T-helper 1 cell treated with Interleukin-12 subunit alpha and Interleukin-12 subunit beta and Interleukin-4 antibody, amounts not matched to agents 30 ng/mL and 1 ng/mL, for 36 hours (primary cell): ENCODE data around the gene LHFPL6. TPM values are rescaled to one million over a fixed set of nuclear protein-coding genes. Genes with fewer than 3 reads are reported as not detected.

Experiments
- intact Hi-C: fragments of 100-400 bp; cut with micrococcal nuclease; formaldehyde crosslinking; loops from one replicate; pipeline ENCODE4 v1.15.1; 2024
- total RNA-seq: library from RNA; stranded (reverse); gene quantifications from 2 replicates; pipeline ENCODE4 v1.2.3, GENCODE V29; 2022

Gene LHFPL6
- total RNA-seq, 1 donor from 2014 or later: 1.2 TPM

DNA sequence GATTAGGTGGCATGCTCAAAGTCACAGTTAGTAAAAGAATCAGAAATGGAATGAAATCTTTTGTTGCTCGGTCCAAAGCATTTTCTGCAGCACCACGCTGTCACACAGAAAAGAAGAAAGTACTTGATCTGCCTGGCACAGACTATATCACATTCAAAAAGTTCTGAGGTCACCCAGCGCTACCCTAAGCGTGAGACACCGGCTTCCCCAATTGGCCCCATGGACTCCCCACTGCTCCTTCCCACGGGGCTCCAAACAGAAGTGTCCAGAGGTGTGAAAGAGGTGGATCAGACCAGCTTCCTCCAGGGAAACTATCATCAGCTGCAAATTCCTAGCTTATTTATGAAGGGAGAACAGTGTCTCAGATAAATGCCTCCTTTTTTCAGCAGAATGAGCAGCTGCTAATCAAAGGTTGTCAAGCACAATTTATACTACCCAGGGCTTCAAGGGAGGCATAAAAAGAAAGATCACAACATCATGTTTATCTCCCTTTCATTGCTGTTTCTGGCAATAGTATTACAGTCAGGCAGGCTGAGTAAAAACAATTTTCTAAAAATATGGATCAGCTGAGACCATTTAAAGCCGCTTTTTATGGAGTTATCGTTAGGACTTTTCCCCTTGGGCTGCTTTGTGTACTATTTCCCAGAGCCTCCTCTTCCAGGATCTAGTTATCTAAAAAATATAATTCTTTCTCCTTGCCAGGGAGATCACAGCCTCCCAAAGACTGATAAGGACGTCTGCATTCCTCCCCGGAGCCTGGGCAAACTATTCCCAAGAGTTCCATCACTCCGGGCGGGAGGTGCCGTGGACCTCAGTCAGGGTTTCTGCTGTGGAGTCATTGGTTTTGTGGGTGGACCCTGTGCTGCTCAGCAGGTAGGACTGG is 208.0 kb downstream of the LHFPL6 start:
- intact Hi-C loops: no loop called here

- intact Hi-C loops: no loop called here
These were observed 211.2 kb downstream of the LHFPL6 start for GRCh38 chr13:39391761-39392160.

- intact Hi-C loops: no loop called here
These were observed 214.0 kb downstream of the LHFPL6 start for GRCh38 chr13:39389013-39389412.

- intact Hi-C loops: no loop called here
These were observed 217.3 kb downstream of the LHFPL6 start for GRCh38 chr13:39385621-39386231.

GRCh38 chr13:39385154-39385553 is 217.8 kb downstream of the LHFPL6 start:
- intact Hi-C loops: no loop called here

DNA sequence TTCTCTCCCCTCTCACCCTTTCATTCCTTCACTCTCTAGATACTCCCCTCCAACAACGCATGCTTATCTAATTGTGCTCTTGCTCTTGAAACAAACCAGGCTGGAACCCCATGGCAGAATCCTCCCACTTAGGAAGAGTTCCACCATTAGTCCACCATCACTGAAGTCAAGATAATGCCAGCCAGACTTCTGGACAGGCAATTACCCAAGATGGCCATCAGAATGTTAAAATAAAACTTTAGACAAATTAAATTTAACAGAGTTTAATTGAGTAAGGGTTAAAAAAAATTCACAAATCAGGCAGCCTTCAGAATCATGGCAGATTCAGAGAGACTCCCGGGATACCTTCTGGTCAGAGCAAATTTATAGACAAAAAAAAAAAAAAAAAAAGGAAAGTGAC is 221.5 kb downstream of the LHFPL6 start:
- intact Hi-C loops: no loop called here

DNA sequence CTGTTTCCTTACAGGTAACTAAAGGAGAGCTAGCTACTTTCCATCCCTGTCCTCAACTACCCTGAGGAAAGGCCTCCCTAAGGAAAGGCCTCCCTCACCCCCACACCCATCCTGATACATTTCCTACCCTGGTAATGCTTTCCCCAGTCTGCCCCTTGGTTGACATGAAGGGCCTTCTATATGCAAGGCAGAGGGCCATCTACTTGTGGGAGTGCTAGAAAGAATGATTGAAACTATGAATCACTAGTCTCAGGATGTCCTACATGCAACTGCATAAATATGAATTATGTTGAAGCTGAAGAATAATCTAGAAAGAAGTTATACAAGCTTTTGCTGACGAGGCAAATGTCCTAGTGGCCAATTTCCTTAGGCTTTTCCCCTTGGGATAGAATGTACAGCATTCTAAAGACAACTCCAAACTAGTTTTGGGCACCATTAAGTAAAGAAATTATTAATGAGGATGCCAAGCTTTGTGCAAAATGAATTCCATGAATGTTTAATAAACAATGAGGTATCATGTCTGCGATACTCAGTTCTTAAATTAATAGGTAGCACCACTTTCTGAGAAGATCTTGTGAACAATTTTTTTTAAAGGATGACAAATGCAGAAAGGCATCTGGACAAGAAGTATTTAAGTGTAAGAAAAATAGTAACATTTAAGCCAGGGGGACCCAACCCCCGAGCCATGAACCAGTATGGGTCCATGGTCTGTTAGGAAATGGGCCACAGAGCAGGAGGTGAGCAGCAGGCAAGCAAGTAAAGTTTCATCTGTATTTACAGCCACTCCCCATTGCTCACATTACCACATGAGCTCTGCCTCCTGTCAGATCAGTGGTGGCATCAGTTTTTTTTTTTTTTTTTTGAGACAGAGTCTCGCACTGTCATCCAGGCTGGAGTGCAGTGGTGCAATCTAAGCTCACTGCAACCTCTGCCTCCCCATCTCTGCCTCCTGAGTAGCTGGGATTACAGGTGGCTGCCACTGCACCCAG is 223.0 kb downstream of the LHFPL6 start:
- intact Hi-C loops: no loop called here

- intact Hi-C loops: no loop called here
These were observed 223.9 kb downstream of the LHFPL6 start for GRCh38 chr13:39379118-39379517.

DNA sequence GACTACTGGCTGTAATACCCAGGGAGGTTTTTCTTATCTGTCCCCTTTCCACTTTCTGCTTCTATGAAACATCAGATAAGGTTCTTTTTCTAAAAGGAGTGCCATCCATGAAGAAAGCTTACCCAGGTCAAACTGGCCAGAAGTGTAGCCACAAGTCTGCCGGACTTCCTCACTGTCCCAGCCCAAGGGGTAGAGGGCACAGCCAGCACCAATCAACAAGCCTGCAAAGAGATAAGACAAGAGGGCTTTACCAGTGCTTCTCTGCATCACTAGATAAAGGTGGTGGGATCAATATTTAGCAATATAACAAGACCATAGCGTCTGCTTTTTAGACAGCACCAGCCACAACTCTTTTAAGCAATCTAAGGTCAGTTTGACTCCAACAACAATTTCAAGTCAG is 224.7 kb downstream of the LHFPL6 start:
- intact Hi-C loops: no loop called here

DNA sequence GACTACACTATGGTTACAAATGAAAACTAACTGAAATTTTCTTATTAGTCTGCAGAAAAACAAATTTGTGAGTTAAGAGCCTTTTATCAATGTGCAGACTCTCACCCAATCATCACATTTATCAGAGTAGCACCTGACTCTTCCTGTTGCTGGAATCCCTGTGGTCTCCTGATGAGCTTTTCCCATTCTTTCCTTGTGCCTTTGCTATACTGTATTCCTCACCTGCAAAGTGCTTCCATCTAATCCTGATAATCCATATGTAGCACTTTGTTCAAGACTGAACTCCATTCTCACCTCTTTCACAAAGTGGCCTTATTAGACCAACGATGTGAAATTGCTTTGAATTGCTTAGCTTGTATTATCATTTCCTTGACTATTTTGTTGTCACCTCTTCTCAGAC is 225.3 kb downstream of the LHFPL6 start:
- intact Hi-C loops: no loop called here

DNA sequence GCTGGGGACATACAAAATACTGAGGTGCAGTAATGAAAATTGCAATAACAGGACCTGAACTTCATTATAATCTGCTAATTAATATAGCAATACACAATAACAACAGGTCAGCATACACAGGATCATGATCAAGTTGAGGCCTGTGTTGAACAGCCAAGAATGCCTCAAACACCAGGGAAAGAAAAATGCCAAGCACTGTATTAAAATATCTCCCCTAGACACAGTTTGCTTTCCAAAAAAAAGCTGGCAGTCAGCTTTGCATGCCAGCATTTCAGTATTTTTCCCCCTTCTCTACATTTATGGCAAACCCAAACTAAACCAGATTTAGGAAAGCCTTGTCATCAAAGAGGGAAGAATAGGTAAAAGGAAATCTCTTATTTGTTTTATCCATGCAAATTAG is 226.9 kb downstream of the LHFPL6 start:
- intact Hi-C loops: no loop called here

GRCh38 chr13:39375601-39376000 is 227.4 kb downstream of the LHFPL6 start:
- intact Hi-C loops: no loop called here

- intact Hi-C loops: no loop called here
These were observed 228.2 kb downstream of the LHFPL6 start for GRCh38 chr13:39374741-39375189.

GRCh38 chr13:39373145-39373544 is 229.8 kb downstream of the LHFPL6 start:
- intact Hi-C loops: no loop called here

DNA sequence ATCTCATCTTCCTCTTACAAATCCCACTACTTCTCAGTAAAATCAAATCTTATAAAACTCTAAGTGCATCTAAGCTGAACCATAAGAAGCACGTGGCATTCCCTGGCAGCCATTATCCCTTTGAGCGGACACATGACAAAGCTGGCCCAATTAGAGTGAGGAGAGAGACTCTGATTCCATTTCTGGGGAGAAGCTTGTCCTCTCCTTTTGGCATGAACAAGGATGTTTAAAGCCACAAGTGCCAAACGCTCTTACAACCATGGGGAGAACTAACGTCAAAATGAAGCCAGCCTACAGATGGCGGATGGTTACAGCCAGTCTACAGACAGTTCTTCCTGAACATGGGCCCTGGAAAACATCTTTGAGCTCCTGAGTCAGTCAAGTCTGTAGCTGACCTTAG is 231.3 kb downstream of the LHFPL6 start:
- intact Hi-C loops: no loop called here

GRCh38 chr13:39370554-39370953 is 232.4 kb downstream of the LHFPL6 start:
- intact Hi-C loops: no loop called here

GRCh38 chr13:39370048-39370447 is 232.9 kb downstream of the LHFPL6 start:
- intact Hi-C loops: no loop called here

DNA sequence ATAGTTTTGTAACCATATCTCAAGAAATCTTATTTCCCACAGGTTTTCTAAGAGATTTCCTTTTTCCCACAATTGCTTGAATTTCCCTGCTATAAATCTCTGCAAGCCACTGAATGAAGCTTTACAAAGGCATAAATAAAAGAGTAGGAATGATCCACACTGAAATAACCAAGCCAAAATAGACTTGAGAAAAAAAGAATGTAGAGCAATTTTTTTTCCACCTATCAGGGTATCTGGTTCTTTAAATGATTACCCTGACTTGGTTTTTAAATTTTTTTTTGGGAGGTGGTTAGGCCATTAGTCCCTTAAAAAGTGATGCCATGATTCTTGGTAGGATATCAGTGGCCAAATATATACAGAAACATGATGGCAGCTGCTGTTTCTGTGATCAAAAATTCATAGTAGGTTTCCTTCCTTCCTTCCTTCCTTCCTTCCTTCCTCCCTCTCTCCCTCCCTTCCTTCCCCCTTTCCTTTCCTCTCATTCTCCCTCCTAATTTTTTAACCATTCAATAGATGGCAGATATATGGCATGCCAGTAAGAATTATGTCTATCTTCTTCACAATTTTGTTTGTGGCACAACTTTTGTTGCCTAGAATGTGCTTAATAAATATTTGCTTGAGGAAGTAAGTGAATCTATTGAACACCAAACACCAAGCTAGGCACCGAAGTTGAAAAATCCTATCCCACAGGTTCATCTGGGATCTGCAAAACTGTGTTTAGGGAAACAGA is 233.7 kb downstream of the LHFPL6 start:
- intact Hi-C loops: no loop called here

- intact Hi-C loops: no loop called here
These were observed 237.1 kb downstream of the LHFPL6 start for GRCh38 chr13:39365879-39366278.

- intact Hi-C loops: no loop called here
These were observed 238.0 kb downstream of the LHFPL6 start for GRCh38 chr13:39364947-39365468.

- intact Hi-C loops: no loop called here
These were observed 239.6 kb downstream of the LHFPL6 start for GRCh38 chr13:39363382-39363772.
